Mucosa of descending colon (tissue), 3 donors: ENCODE measurements around the gene KRT5. TPM values are rescaled to one million over a fixed set of nuclear protein-coding genes. Genes with fewer than 3 reads are reported as not detected.
A peak's percentile ranks its signal among the peaks of the same experiment; 100 is the strongest.

Experiments
- ATAC-seq: fragments of 200-7000 bp; cut with Tn5 transposase; one replicate; pipeline ENCODE4 v1.9.1; 2020; ENCODE audit warnings: mild to moderate bottlenecking, moderate library complexity
- DNase-seq, 3 donors: peaks; one replicate each; pipeline ENCODE4 v3.0.0-alpha.2; 2020
- H3K36me3 ChIP-seq: fragments of 200-600 bp; one replicate; pipeline ENCODE4 v1.8.0; 2021; ENCODE audit warnings: low read depth, mild to moderate bottlenecking
- H3K4me1 ChIP-seq: fragments of 200-600 bp; one replicate; pipeline ENCODE4 v1.8.0; 2021; ENCODE audit warnings: low read depth, mild to moderate bottlenecking
- H3K4me3 ChIP-seq: fragments of 200-600 bp; one replicate; pipeline ENCODE4 v1.8.0; 2021; ENCODE audit warnings: mild to moderate bottlenecking
- H3K9me3 ChIP-seq: fragments of 200-600 bp; one replicate; pipeline ENCODE4 v1.8.0; 2021; ENCODE audit warnings: mild to moderate bottlenecking
- CTCF ChIP-seq: fragments of 200-600 bp; IDR thresholded peaks from one replicate; pipeline ENCODE4 v1.8.0; 2022; ENCODE audit warnings: antibody characterized with exemption, mild to moderate bottlenecking
- intact Hi-C, 2 donors: fragments of 100-400 bp; cut with DNase I in 1 of 2; cut with micrococcal nuclease in 1 of 2; formaldehyde crosslinking; loops; one replicate each; pipeline versions ENCODE4 v1.11.0 to v1.11.1; 2022; cut with DNase I, micrococcal nuclease
- long read RNA-seq, 2 donors: library from polyadenylated mRNA; unstranded; transcript quantifications; one replicate each; pipeline ENCODE4 v2.0.0, GENCODE V29; 2019 to 2021
- total RNA-seq, 3 donors: library from RNA; stranded (reverse); fragmentation: NEBNext Ultra II Directional in 2 of 3; extraction: Animal tissue kit (Norgen Biotek cat#: 25700) in 2 of 3; gene quantifications; one replicate each; pipeline versions ENCODE4 v1.2.1 to v1.2.4, GENCODE V29; 2021 to 2023
- donor health status: DM: no; HTN: no; CAD: no; lungs with moderate emphysema.
- donor health status: DM: no; HTN: no; CAD: no.
- donor health status: DM: no; HTN: yes; CAD: no.

The KRT5 gene
- total RNA-seq, result 1 to 10 TPM in 1 of 3 donors, not detected in 2; 1.6 TPM
- long read RNA-seq, donor 1, result 0 reads
- long read RNA-seq, donor 2, result 0 reads

- no peak for ATAC-seq
- no peaks in the 10 kb centered on the region for H3K4me1 ChIP-seq
- DNase-seq, result no peak
These were observed at the start of gene KRT5 for GRCh38 chr12:52519826-52520662. TSS of gene KRT5 (minus strand) at chr12:52520394. CDS start at chr12:52520296, 98 bp downstream.

DNA sequence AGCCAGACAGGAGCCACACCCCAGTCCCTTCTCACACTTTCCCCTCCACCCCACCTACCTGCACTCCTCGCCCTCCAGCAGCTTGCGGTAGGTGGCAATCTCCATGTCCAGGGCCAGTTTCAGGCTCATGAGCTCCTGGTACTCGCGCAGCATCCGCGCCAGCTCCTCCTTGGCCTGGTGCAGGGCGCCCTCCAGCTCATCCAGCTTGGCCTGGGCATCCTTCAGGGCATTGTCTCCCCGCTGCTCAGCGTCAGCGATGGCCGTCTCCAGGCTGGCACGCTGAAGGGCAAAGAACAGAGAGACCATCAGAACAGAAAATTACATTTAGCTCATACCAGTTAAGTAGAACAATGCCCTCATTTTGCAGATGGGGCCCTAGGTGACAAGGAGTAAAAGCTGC is 47.9 kb upstream of the KRT5 start:
- no peak for ATAC-seq

More at GRCh38 chr12:52519826-52520662, at the start of gene KRT5:
- Histone ChIP-seq H3K36me3 (no peaks in the 10 kb centered on the region), H3K9me3 (no peaks in the 10 kb centered on the region), H3K4me3 (no peak within 1 kb of the TSS)
- intact Hi-C loops, result no loop called here
- no peak for TF ChIP-seq CTCF

DNA sequence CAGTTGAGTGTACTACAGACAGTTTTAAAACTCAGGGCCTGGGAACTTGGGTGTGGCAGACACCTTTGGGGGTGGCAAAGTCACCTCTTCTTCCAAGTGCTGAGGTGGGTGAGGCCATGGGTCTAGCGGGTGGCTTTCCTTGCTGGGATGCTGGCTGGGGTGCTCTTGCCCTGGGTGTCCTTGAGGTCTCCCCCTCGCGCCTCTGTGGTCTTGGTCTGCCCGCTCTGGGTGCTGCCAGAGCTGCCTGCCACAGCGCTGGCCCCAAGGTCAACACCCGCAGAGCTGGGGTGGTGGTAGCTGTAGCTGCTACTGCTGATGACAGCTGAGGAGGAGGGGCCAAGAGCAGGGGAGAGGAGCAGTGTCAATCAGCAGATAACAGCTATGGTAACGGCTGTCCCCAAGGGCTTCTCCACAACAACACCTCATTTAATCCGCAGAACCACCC is 46.7 kb upstream of the KRT5 start:
- ATAC-seq (no peak), DNase-seq (no peak)
- Histone ChIP-seq H3K4me3 (no peak overlapping the region), H3K9me3 (no peaks in the 10 kb centered on the region), H3K4me1 (no peaks in the 10 kb centered on the region), H3K36me3 (no peaks in the 10 kb centered on the region)
- no peak for TF ChIP-seq CTCF
- intact Hi-C loops, result no loop called here

More for the DNA sequence above, 47.9 kb upstream of the KRT5 start:
- no peaks in the 10 kb centered on the region for H3K36me3 ChIP-seq
- H3K4me1 ChIP-seq, result no peaks in the 10 kb centered on the region
- no peak for DNase-seq
- intact Hi-C loops, result no loop called here
- H3K4me3 ChIP-seq, result no peak overlapping the region
- no peak for TF ChIP-seq CTCF
- H3K9me3 ChIP-seq, result no peaks in the 10 kb centered on the region

DNA sequence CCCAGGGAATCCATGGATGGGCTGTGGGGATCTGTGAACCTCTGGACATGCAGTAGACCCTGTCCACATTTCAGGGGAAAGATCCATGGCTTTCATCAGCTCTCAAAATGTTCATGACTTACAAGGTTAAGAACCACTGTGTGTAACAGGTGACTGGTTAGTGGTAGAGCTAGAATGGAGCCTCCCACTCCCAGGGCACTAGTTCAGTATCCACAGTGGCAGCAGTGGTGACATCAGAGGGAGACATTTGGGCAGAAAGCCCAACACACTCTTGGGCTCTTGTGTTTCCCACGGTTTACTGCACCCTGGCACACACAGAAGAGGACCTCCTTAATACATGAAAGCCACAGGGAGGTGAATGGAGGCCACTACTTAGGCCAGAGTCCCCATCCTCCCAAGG is 44.4 kb upstream of the KRT5 start:
- no peak for TF ChIP-seq CTCF
- ATAC-seq, result no peak
- H3K4me1 ChIP-seq, result no peaks in the 10 kb centered on the region
- no peak for DNase-seq
- intact Hi-C loops, result no loop called here
- no peak overlapping the region for H3K4me3 ChIP-seq
- no peaks in the 10 kb centered on the region for H3K36me3 ChIP-seq
- no peaks in the 10 kb centered on the region for H3K9me3 ChIP-seq

GRCh38 chr12:52561880-52562449 is 41.8 kb upstream of the KRT5 start:
- no peak for TF ChIP-seq CTCF
- intact Hi-C loops, result no loop called here
- H3K9me3 ChIP-seq, result no peaks in the 10 kb centered on the region
- H3K4me1 ChIP-seq, result no peaks in the 10 kb centered on the region
- H3K4me3 ChIP-seq, result no peak overlapping the region
- no peaks in the 10 kb centered on the region for H3K36me3 ChIP-seq
- peak; percentile 50 for ATAC-seq
- DNase-seq, result peak in 1 of 3 donors; percentile 15
